WTC11 (cell line): ENCODE results near the gene SPAG9. TPM values are rescaled to one million over a fixed set of nuclear protein-coding genes. Genes with fewer than 3 reads are reported as not detected.
A peak's percentile ranks its signal among the peaks of the same experiment; 100 is the strongest.

ENCODE experiments used
- ATAC-seq: fragments of 200-7000 bp; cut with Tn5 transposase; 2 replicates; pipeline ENCODE4 v1.10.0; 2021; ENCODE audit warnings: mild to moderate bottlenecking, moderate library complexity
- CTCF ChIA-PET: fragments of 300-600 bp; sonication (Branson Sonifier 250); formaldehyde crosslinking; loops from one replicate; lab custom pipeline; 2021; ENCODE audit warnings: antibody characterized with exemption; lab: Charles Lee
- POLR2A ChIA-PET: fragments of 350-600 bp; sonication (Branson Sonifier 250); formaldehyde crosslinking; loops from one replicate; lab custom pipeline; 2021; ENCODE audit warnings: antibody characterized with exemption; lab: Charles Lee
- DNase-seq: peaks from one replicate; pipeline ENCODE4 v3.0.0; 2021; ENCODE audit warnings: low spot score
- H3K27ac Mint-ChIP-seq: 2 replicates; pipeline ENCODE4 v1.8.0; 2021; ENCODE audit warnings: mixed read lengths
- H3K27me3 Mint-ChIP-seq: 2 replicates; pipeline ENCODE4 v1.8.0; 2021; ENCODE audit warnings: low read depth, mild to moderate bottlenecking, moderate library complexity, mixed read lengths
- H3K36me3 Mint-ChIP-seq: 2 replicates; pipeline ENCODE4 v1.8.0; 2021; ENCODE audit warnings: mixed read lengths
- H3K4me1 Mint-ChIP-seq: 2 replicates; pipeline ENCODE4 v1.8.0; 2022; ENCODE audit warnings: mixed read lengths
- H3K4me3 Mint-ChIP-seq: 2 replicates; pipeline ENCODE4 v1.8.0; 2021; ENCODE audit warnings: mild to moderate bottlenecking, moderate library complexity, mixed read lengths
- H3K9me3 Mint-ChIP-seq: 2 replicates; pipeline ENCODE4 v1.8.0; 2021; ENCODE audit warnings: mixed read lengths
- ATF6 ChIP-seq: sonication (generic); formaldehyde crosslinking; IDR thresholded peaks from 2 replicates; pipeline ENCODE4 v1.8.1; 2023; ENCODE audit warnings: mild to moderate bottlenecking, missing genetic modification reagents
- E2F1 ChIP-seq: sonication (generic); formaldehyde crosslinking; IDR thresholded peaks from 2 replicates; pipeline ENCODE4 v1.8.0; 2022; ENCODE audit warnings: mild to moderate bottlenecking, missing genetic modification reagents
- E2F5 ChIP-seq: sonication (generic); formaldehyde crosslinking; IDR thresholded peaks from 2 replicates; pipeline ENCODE4 v1.8.1; 2022; ENCODE audit warnings: mild to moderate bottlenecking, moderate library complexity, missing genetic modification reagents
- FOXJ3 ChIP-seq: sonication (generic); formaldehyde crosslinking; IDR thresholded peaks from 2 replicates; pipeline ENCODE4 v1.9.0; 2021; ENCODE audit warnings: missing genetic modification reagents, mild to moderate bottlenecking, borderline replicate concordance
- FOXP1 ChIP-seq: sonication (generic); formaldehyde crosslinking; IDR thresholded peaks from 2 replicates; pipeline ENCODE4 v1.8.0; 2022; ENCODE audit warnings: missing genetic modification reagents, mild to moderate bottlenecking, moderate library complexity, borderline replicate concordance
- GABPB1 ChIP-seq: sonication (generic); formaldehyde crosslinking; IDR thresholded peaks from 2 replicates; pipeline ENCODE4 v1.8.1; 2023; ENCODE audit warnings: mild to moderate bottlenecking, missing genetic modification reagents
- GTF2I ChIP-seq: fragments of 250-450 bp; sonication (Bioruptor Pico); conservative IDR thresholded peaks from 2 replicates; pipeline ENCODE4 v1.4.0; 2021; ENCODE audit warnings: mild to moderate bottlenecking
- IRF2 ChIP-seq: sonication (generic); formaldehyde crosslinking; IDR thresholded peaks from 2 replicates; pipeline ENCODE4 v1.8.0; 2022; ENCODE audit warnings: low read depth, missing genetic modification reagents, borderline replicate concordance
- MXD4 ChIP-seq: fragments of 250-450 bp; sonication (Bioruptor Pico); IDR thresholded peaks from 2 replicates; pipeline ENCODE4 v1.8.0; 2021; ENCODE audit warnings: mild to moderate bottlenecking, moderate library complexity, borderline replicate concordance
- SOX15 ChIP-seq: fragments of 250-450 bp; sonication (Bioruptor Pico); IDR thresholded peaks from 2 replicates; pipeline ENCODE4 v1.9.0; 2021; ENCODE audit warnings: mild to moderate bottlenecking
- TP53 ChIP-seq: sonication (generic); formaldehyde crosslinking; IDR thresholded peaks from 2 replicates; pipeline ENCODE4 v1.8.1; 2023; ENCODE audit warnings: mild to moderate bottlenecking, missing genetic modification reagents
- ZBTB21 ChIP-seq: sonication (generic); formaldehyde crosslinking; IDR thresholded peaks from 2 replicates; pipeline ENCODE4 v1.8.1; 2023; ENCODE audit warnings: mild to moderate bottlenecking, missing genetic modification reagents, borderline replicate concordance
- ZNF512 ChIP-seq: sonication (generic); formaldehyde crosslinking; IDR thresholded peaks from 2 replicates; pipeline ENCODE4 v1.8.1; 2022; ENCODE audit warnings: missing genetic modification reagents, borderline replicate concordance
- total RNA-seq: library from RNA; stranded (reverse); gene quantifications from 3 replicates; pipeline ENCODE4 v1.2.3, GENCODE V29; 2021
- TF ChIP-seq, protein P1 (sequence below): sonication (generic); formaldehyde crosslinking; IDR thresholded peaks from 2 replicates; pipeline ENCODE4 v1.8.1; 2022; ENCODE audit warnings: low read depth, mild to moderate bottlenecking, moderate library complexity, missing genetic modification reagents, borderline replicate concordance
- TF ChIP-seq, protein P2 (sequence below): fragments of 250-450 bp; sonication (Bioruptor Pico); IDR thresholded peaks from 2 replicates; pipeline ENCODE4 v1.9.0; 2021; ENCODE audit warnings: moderate library complexity, mild to moderate bottlenecking, inconsistent platforms, borderline replicate concordance

SPAG9 gene
- total RNA-seq, 1 experiment from 2014 or later: 51.9 TPM

- no peak for TF ChIP-seq E2F5 (CRISPR knock-in tag)
- no peak for TF ChIP-seq ZNF512 (CRISPR knock-in tag)
Observed at GRCh38 chr17:50935996-50936266, 184.7 kb downstream of the SPAG9 start (continued).

GRCh38 chr17:50935221-50935995, 185.3 kb downstream of the SPAG9 start:
- DNase-seq (no peak), ATAC-seq (no peak)

GRCh38 chr17:50934672-50935220, 185.9 kb downstream of the SPAG9 start:
- peaks cover 25% of the 10 kb centered on the region for H3K27me3 Mint-ChIP-seq
- no peak for TF ChIP-seq GTF2I
- TF ChIP-seq, all 79 proteins: peak for 0
- Mint-ChIP-seq H3K9me3 (no peaks in the 10 kb centered on the region), H3K27ac (no peak overlapping the region), H3K4me3 (no peak overlapping the region), H3K36me3 (no peaks in the 10 kb centered on the region), H3K4me1 (peaks cover 17% of the 10 kb centered on the region)
- ATAC-seq (no peak), DNase-seq (no peak)
- ChIA-PET POLR2A (interaction anchor here (1.4 kb wide), 1 partner anchor 10 kb away, joined by 4 read pairs; no protein-coding TSS in a partner anchor), CTCF (interaction anchor here (0.8 to 1.5 kb wide), 3 partner anchors 9 to 23 kb away, joined by 3 to 4 read pairs (median 3); no protein-coding TSS in a partner anchor)

More at GRCh38 chr17:50935221-50935995, 185.3 kb downstream of the SPAG9 start:
- Mint-ChIP-seq H3K27me3 (peaks cover 18% of the 10 kb centered on the region), H3K36me3 (no peaks in the 10 kb centered on the region), H3K4me3 (no peak overlapping the region), H3K27ac (no peak overlapping the region), H3K4me1 (peaks cover 12% of the 10 kb centered on the region), H3K9me3 (no peaks in the 10 kb centered on the region)
- POLR2A ChIA-PET: interaction anchor here (1.4 kb wide), 1 partner anchor 10 kb away, joined by 4 read pairs; no protein-coding TSS in a partner anchor
- CTCF ChIA-PET: interaction anchor here (0.7 to 1.5 kb wide), 4 partner anchors 9 to 172 kb away, joined by 3 to 4 read pairs (median 4); no protein-coding TSS in a partner anchor
- peak; percentile 36; the same call in 1 of the 2 replicates for TF ChIP-seq GABPB1 (CRISPR knock-in tag)
- no peak for TF ChIP-seq GTF2I

DNA sequence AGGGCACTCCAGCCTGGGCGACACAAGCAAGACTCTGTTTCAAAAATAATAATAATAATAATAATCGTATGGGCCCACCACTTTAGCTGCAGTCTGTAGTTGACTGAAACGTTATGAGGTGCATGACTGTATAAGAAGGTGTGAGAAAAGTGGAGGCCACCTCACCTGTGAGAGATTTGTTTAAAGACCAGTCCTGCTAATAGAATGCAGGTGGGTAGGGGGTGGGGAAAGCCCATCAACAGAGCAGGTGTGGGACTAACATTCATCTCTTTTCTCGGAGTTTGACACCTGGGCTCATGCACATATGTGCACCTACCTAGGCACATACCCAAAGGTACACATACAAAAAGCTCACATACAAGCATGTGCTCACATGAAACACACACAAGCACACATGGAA, 186.5 kb downstream of the SPAG9 start:
- Mint-ChIP-seq H3K4me1 (peaks cover 18% of the 10 kb centered on the region), H3K36me3 (no peaks in the 10 kb centered on the region), H3K27ac (no peak overlapping the region), H3K4me3 (no peak overlapping the region), H3K9me3 (no peaks in the 10 kb centered on the region), H3K27me3 (peaks cover 28% of the 10 kb centered on the region)
- ChIA-PET POLR2A (no interaction called here), CTCF (interaction anchor here (1.5 kb wide), 1 partner anchor 10 kb away, joined by 3 read pairs; no protein-coding TSS in a partner anchor)
- no peak for TF ChIP-seq ZBTB21
- ATAC-seq (no peak), DNase-seq (no peak)

DNA sequence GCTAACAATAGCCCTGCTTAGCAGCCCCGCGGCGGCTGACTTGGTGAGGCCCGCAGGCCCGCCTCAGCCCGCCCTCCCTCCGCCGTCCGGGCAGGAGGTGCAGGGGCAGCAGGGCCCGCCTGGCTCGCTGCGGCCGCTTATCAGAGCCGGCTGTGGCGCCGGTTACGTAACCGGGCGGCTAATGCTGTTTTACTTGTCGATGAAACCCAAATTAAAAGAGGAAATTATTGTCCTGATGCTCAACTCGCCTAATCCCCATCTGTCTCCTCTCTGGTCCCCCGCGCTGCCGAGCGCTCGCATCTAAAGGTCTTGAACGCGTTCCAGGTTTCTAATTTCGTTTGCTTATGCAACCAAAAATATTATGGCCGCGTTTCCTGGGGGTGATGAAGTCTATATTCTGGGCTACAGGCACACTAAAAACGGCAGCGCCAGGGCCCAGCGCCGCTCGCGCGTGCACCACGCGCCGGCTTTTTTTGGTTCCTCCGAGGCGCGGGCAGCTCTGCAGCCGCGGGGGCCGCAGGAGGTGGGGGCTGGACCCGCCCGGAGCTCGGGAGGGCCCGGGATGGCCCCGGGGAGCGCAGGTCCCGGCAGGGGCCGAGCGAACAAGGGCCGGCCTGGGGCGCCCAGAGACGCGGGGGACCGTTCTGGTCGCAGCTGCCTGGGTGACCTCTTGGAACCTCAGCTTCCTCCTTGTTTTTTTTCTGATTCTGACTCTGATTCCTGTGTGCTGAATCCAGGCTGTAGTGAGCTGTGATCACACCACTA, 189.3 kb downstream of the SPAG9 start:
- no peaks in the 10 kb centered on the region for H3K9me3 Mint-ChIP-seq
- H3K27me3 Mint-ChIP-seq: peaks cover 28% of the 10 kb centered on the region
- ChIA-PET POLR2A (interaction anchor here (0.7 to 2.5 kb wide), 4 partner anchors 26 to 78 kb away, joined by 3 to 22 read pairs (median 4); partner anchors contain the start of gene TOB1), CTCF (interaction anchor here (0.7 to 2.9 kb wide), 15 partner anchors 14 to 430 kb away, joined by 3 to 15 read pairs (median 5); partner anchors contain the start of gene TOB1)
- H3K27ac Mint-ChIP-seq: no peak overlapping the region
- peaks cover 18% of the 10 kb centered on the region for H3K4me1 Mint-ChIP-seq
- H3K36me3 Mint-ChIP-seq: no peaks in the 10 kb centered on the region
- peak; percentile 91 for ATAC-seq
- H3K4me3 Mint-ChIP-seq: peak overlapping the region; percentile 75
- DNase-seq: peak; percentile 74
- no peak for TF ChIP-seq MXD4 (CRISPR knock-in tag)
- TF ChIP-seq E2F1: no peak
- TF ChIP-seq ATF6 (CRISPR knock-in tag): no peak
- TF ChIP-seq FOXP1: 0 out of 2 replicates have a peak, but pooled peaks have one; percentile 34
- no peak for TF ChIP-seq FOXJ3 (CRISPR knock-in tag)
- TF ChIP-seq TP53: no peak
- TF ChIP-seq GABPB1 (CRISPR knock-in tag): peak; percentile 41
- no peak for TF ChIP-seq SOX15 (CRISPR knock-in tag)
- TF ChIP-seq, protein P1, sequence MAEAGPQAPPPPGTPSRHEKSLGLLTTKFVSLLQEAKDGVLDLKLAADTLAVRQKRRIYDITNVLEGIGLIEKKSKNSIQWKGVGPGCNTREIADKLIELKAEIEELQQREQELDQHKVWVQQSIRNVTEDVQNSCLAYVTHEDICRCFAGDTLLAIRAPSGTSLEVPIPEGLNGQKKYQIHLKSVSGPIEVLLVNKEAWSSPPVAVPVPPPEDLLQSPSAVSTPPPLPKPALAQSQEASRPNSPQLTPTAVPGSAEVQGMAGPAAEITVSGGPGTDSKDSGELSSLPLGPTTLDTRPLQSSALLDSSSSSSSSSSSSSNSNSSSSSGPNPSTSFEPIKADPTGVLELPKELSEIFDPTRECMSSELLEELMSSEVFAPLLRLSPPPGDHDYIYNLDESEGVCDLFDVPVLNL (CRISPR knock-in tag): no peak
- no peak for TF ChIP-seq IRF2
- TF ChIP-seq, protein P2, sequence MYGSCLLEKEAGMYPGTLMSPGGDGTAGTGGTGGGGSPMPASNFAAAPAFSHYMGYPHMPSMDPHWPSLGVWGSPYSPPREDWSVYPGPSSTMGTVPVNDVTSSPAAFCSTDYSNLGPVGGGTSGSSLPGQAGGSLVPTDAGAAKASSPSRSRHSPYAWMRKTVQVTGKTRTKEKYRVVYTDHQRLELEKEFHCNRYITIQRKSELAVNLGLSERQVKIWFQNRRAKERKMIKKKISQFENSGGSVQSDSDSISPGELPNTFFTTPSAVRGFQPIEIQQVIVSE (CRISPR knock-in tag): no peak
